COLO829 (cell line): ENCODE data around the gene B3GNT7.
A peak's percentile ranks its signal among the peaks of the same experiment; 100 is the strongest.
"Not testable (repeated sequence)": the region's sequence is repeated elsewhere in the genome, so short reads cannot be mapped to it uniquely, and the experiment has no call there.

ENCODE experiments used
- DNase-seq: peaks from one replicate; pipeline ENCODE4 v3.0.0; 2012; ENCODE audit warnings: low spot score

B3GNT7 gene

GRCh38 chr2:231385429-231385828 is 10.1 kb upstream of the B3GNT7 start:
- DNase-seq, result no peak

DNA sequence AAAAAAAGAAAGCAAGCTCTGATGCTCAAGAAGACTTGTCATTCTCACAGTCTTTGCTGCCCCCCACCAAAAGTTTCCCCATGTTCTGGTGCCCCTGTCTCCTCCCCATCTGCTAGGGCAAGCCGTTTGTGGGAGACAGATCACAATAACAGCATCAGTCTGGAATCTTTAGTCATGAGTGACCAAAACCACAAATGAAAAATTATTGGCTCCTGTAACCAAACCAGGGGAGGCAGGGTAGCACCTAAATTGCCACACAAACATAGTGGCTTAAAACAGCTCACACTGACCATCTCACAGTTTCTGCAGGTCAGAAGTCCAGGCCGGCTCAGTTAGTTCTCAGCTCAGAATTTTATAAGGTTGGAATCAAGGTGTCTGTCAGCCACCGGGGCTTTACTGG is 9.1 kb upstream of the B3GNT7 start:
- DNase-seq, result no peak

- peak; percentile 94 for DNase-seq
These were observed 7.4 kb upstream of the B3GNT7 start for GRCh38 chr2:231387904-231388724.

- DNase-seq, result no peak
These were observed 6.7 kb upstream of the B3GNT7 start for GRCh38 chr2:231388725-231389346.

DNA sequence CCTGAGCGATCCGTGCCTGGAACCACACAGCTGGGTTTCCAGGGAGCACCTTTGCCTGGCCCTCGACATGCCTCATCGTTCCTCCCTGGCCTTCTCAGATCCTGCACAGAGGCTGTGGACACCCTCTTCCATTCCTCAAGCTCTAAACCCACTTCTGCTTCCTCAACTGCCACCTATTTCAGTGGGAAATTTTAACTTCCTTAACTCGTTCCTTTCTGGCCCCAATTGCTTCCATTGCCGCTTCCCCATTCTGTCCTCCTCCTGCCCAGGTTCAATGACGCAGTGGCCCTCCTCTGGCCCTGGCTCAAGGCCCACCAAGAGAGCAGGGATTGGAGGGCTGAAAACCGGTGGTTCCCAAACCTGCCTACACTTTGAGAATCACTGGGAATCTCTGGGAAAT is 4.8 kb upstream of the B3GNT7 start:
- no peak for DNase-seq

- no peak for DNase-seq
These were observed 3.5 kb upstream of the B3GNT7 start for GRCh38 chr2:231391981-231392380.

GRCh38 chr2:231392431-231393148 is 2.9 kb upstream of the B3GNT7 start:
- DNase-seq, result no peak

GRCh38 chr2:231393149-231394131 is 2.1 kb upstream of the B3GNT7 start:
- no peak for DNase-seq

DNA sequence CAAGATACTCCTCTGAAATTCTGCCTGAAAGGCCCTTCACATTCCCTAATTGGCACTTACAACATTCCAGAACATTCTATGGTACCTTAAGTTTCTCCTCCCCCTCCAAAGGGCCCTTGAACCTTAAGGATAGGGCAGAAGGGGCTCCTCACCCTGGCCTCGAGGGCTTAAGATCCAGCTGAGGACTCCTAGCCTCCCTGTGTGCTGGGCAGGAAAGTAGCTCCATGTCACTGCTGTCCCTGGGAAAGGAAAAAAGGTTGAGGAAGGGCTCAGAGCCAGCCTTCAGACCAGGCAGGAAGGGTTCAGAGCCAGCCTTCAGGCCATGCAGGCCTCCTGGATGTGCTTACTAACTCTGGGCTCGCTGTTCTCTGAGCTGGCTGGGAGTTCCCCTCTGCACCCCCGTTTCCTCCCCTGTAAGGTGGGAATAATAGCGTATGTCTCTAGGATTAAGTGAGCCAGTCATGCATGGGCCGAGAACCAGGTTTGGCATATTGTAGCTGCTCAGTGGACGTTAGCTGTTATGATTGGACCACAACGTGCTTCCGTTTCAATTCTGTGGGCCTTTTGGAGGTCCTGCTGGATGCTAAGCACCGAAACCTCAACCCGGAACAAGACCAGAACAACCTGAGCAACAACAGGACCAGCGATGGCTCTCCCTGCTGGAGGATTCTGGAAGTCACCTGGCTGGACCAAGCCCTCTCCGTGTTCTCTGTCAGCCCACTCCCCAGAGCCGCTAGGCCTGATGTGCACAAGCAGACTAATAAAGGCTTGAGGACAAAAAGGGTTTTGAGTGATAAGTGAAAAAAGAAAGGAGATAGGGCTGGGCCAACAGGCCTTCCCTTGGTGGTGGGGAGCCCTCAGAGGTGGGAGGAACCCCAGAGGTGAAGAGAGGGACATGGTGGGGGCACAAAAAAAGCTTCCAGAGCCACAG is 1.0 kb upstream of the B3GNT7 start:
- DNase-seq, result no peak

DNA sequence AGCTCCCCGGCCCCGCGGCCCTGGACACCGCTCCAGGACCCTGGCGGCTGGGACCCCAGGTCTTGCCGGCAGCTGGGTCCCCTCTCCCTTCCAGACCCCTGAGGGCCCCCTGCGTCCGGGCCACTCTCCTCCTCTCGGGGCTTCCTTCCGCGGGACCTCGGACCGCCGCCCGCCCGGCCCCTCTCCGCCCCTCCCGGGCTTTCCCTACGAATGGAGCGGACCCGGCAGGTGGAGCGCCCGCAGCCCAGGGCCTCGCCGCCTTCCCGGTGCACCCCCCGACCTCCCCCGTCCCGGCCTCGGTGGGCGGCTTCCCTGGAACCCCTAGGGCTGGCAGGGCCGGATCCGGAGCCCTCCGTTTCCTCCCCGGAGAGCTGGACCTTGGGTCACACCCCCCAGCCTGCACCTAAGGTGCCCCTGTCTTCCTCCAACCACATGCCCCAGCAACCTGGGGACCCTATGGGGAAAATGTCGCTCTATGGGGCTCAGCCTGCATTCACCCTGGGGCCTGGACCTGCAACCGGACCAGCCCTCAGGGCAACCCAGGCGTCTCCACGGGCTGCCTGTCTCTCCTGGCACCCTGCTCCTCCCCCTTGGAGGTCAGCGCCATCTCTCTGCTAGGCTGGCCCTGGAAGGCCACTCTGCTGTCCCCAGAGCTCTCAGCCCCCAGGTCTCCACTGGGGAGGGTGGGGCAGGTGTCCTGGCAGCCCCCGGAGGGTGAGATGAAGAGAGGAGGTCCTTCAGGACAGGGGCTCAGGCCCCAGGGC is 730 bp downstream of the B3GNT7 start:
- DNase-seq, result no peak

DNA sequence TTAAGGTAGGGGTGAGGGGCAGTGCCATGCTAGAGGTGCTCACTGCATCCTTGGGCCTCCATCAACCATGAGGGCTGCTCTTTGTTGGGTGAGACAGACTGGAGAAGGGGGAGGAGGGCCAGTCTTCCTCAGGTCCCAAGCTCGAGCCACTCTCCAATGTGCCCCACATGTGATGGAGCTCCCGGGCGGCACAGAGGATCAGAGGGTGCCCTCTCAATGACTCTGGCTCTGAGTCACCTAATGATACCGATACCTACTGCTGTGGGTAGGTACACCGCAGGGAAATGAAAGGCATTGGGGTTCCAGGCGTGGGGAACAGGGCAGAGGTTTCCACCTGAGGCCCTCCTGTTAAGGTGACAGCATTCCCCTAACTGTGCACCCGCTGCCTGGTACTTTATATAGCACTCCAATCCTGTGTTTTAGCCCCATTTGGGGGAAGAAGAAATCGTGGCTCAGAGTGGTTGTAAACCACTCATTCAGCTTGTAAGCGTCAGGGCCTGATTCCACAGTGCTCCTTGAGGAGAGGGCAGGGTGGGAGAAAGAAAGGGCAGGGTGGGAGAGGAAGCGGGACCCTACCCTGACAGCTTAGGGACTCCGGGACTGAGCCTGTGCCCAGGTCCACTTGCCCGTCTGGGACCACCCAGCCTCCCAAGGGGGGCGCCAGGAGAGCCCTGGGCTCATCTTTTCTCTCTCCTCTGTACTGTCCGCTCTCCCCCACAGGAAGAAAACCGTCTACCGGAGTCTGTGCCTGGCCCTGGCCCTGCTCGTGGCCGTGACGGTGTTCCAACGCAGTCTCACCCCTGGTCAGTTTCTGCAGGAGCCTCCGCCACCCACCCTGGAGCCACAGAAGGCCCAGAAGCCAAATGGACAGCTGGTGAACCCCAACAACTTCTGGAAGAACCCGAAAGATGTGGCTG is 1.8 kb downstream of the B3GNT7 start:
- no peak for DNase-seq

DNA sequence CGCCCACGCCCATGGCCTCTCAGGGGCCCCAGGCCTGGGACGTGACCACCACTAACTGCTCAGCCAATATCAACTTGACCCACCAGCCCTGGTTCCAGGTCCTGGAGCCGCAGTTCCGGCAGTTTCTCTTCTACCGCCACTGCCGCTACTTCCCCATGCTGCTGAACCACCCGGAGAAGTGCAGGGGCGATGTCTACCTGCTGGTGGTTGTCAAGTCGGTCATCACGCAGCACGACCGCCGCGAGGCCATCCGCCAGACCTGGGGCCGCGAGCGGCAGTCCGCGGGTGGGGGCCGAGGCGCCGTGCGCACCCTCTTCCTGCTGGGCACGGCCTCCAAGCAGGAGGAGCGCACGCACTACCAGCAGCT is 2.4 kb downstream of the B3GNT7 start:
- no peak for DNase-seq

DNA sequence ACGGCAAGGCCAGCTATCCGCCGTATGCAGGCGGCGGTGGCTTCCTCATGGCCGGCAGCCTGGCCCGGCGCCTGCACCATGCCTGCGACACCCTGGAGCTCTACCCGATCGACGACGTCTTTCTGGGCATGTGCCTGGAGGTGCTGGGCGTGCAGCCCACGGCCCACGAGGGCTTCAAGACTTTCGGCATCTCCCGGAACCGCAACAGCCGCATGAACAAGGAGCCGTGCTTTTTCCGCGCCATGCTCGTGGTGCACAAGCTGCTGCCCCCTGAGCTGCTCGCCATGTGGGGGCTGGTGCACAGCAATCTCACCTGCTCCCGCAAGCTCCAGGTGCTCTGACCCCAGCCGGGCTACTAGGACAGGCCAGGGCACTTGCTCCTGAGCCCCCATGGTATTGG is 3.1 kb downstream of the B3GNT7 start:
- DNase-seq, result no peak

GRCh38 chr2:231399046-231399852 is 3.7 kb downstream of the B3GNT7 start:
- no peak for DNase-seq

GRCh38 chr2:231399853-231400680 is 4.6 kb downstream of the B3GNT7 start:
- DNase-seq, result peak; percentile 22

- not testable (repeated sequence) for DNase-seq
These were observed 5.2 kb downstream of the B3GNT7 start for GRCh38 chr2:231400681-231401080.

DNA sequence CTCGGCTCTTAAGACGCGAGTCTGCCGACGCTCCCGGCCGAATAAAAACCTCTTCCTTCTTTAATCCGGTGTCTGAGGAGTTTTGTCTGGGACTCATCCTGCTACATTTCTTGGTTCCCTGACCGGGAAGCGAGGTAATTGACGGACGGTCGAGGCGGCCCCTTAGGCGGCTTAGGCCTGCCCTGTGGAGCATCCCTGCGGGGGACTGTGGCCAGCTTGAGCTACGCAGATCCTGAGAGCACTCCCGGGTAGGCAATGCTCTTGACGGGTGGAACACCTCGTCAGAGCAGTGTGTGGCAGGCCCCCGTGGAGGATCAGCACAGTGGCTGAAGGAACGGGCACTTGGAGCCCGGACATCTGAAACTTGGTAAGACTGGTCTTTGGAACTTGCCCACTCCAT is 5.6 kb downstream of the B3GNT7 start:
- not testable (repeated sequence) for DNase-seq
